Measurements from ENCODE around the gene FTO.

FTO gene

DNA sequence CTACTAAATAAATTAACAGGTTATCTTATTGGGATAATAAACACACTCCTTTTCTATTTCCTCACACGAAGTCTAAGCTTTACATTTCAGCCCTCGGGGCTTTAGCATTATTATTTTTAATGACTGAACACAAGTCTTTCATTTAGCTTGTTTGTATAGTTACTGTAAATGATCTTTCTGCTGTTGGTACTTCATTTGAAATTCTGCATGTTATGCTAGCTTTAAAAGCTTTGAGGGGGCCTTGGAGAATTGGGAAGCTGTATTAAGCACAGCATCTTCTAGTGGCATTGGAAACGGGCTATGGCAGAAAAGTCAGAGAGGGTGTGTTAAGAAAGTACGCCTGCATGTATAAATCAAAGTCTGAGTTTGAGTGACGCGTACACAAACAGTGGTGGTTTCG is 243.7 kb downstream of the FTO start:
- FAIRE-seq (no peak), DNase-seq (ENCODE audit: extremely low spot score, insufficient read length, low read depth) (no peak)

DNA sequence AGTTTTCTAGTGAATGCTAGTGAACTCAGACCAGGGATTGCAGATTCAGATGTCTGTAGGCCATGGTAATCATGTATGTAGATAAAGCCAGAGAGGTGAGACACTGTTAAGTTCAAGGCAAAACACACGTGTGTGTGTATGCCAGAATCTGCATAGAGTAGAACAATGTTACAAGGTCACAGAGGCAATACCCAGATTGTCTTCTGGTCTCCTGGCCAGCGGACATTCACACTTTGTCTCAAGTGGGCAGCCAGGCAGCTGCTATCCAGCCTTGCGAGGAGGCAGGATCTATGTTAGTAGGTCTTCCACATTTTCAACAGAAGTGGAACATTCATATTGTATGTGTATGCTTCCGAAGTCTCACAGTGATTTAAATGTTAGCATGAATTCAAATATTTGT is 244.4 kb downstream of the FTO start:
- FAIRE-seq (no peak), DNase-seq (ENCODE audit: extremely low spot score, insufficient read length, low read depth) (no peak)

DNA sequence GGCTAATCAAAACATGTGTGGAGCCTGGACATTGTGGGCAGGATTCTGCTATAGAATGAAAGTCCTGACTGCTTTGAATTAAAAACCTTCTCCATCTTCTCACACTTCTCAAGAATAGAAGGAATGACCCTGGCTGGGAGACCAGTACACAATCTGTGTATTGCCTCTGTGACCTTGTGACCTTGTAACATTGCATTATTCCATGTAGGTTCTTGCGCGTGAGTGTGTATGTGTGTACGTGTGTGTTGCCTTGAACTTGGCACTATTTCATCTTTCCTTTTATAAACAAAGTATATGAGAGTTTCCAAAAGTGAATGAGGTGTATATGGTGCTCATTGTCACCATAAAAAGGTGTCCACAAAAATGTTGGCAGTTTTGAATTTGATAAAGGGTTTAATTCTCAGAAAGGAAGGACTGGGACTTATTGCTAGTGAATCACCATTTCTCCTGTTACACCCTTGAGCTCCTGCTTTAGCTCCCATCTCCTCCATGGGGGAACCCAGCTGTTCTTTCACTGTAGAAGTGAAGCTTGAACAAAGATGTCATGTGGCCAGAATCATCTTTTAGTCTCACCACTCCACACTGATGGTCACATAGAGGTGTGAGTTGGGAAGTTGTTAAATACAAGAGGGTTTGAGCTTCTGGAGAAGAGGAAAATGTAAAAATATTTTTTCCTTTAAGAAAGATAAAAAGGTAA is 244.9 kb downstream of the FTO start:
- FAIRE-seq: no peak
- no peak for DNase-seq (ENCODE audit: extremely low spot score, insufficient read length, low read depth)

- DNase-seq (ENCODE audit: extremely low spot score, insufficient read length, low read depth) (no peak), FAIRE-seq (peak; percentile 49)
Observed at GRCh38 chr16:53949715-53950410, 245.9 kb downstream of the FTO start.

DNA sequence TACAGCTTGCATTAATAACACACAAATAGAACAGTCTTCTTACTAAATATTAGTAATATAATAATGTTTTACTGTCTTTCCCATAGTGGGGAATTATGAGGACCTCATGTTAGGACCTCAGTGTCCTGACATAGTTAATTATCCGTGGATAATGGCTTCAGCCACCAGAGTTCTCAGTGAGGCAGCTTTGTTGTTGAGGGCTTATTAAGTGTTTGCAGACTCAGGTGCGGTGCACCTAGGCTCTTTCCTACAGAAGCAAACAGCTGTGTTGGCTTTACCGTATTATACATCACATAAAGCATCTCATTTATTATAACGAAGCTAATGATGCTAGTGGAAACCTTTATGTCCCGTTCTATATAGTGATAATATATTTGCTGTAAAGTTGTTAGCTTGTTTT is 246.7 kb downstream of the FTO start:
- FAIRE-seq (no peak), DNase-seq (ENCODE audit: extremely low spot score, insufficient read length, low read depth) (no peak)

DNA sequence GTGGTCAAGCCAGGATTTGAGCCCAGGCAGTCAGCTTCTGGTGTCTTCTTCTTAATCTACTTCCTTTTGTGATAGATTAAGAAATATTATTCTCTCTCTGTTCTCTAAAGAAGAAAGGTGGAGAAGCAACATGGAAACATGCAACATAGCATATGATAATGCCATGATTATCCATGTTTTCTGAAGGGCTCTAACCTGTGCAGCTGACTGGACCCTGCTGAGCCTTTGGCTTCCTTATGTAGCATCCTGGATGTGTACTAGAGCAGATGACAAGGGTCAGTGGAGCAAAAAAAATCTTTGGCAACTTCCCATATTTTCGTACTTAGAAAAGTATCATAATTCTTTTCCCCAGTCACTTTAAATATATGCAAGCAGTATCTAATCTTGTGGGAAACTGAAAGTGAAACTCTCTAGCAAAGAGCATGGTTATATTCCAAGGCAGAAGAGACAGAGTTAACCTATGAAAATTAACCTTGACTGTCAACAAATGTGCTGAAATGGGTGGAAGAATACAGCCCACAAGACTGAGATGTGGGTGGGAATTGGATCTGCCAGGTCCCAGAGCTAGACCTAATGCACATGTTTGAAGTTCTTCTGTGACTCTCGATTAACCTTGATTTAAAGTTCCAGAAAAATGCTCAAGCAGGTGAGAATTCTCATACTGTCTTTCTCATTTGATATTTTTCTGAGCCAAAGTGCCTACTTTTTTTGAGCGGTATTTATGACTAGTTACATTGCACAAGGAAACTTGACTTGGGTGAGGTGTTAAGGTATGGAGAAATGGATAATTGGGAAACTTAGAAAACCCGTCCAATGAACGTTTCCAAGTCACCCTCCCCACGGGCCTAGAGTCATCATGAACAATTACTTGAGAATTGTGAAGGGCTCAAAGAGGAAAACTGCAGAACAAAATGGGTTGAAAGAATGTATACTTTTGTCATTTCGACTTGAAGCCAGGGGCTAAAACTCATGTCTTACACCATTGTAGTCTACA is 248.6 kb downstream of the FTO start:
- peak; percentile 76 for FAIRE-seq
- DNase-seq (ENCODE audit: extremely low spot score, insufficient read length, low read depth): no peak

- DNase-seq (ENCODE audit: extremely low spot score, insufficient read length, low read depth): no peak
- no peak for FAIRE-seq
Observed at GRCh38 chr16:53953336-53953735, 249.4 kb downstream of the FTO start.

DNA sequence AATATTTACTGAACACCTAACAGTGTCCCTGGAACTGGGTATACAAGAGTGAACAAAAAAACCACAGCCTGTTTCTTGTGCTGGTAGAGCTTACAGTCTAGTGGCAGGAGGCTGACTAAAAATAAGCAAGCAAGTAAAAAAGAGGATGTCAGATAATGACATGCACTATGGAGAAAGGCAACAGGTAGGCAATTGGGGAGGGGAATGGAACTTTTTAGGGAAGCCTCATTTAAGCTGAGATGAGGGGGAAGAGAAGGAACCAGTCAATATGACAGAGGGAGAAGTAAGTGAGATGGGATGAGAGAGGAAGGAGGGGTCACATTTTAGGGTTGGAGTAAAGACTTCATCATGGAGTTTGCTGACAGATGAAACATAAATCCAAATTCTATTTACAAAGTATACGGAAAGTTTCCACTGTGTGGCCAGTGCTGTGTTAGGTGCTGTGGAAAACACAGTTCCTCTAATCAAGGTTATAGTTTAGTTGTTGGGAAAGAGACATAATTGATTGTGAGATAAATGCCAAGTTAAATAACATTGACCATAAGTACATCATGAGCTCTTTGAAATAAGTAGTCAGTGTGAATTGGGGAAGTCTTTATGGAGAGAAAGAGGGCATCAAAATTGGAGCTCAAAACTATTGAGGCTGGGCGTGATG is 251.4 kb downstream of the FTO start:
- no peak for DNase-seq (ENCODE audit: extremely low spot score, insufficient read length, low read depth)
- FAIRE-seq: no peak

DNA sequence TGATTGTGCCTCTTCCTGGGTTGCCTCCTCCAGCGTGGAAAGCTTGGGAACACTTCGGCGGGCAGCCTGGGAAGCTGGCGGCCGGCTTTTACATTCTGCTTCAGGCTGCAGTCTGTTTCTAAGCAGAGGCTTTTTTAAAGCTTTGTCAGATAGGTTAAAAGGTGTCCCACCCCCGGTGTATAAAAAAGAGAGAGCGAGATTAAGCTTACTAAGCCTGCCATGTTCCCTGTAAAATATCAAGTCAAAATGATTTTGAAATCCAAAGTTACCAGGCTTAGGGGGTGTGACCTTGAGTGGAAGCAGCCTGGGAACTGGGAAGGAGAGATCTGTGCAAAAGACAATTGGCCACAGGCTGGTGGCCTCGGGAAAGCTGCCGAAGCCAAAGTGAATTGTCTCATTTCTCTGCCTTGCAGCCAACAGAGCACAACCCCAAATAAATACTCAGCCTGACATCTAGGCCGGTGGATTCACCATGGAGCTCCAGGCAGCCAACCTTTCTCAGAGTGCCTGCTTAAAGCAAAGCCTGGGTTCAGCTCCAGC is 254.5 kb downstream of the FTO start:
- FAIRE-seq: no peak

DNA sequence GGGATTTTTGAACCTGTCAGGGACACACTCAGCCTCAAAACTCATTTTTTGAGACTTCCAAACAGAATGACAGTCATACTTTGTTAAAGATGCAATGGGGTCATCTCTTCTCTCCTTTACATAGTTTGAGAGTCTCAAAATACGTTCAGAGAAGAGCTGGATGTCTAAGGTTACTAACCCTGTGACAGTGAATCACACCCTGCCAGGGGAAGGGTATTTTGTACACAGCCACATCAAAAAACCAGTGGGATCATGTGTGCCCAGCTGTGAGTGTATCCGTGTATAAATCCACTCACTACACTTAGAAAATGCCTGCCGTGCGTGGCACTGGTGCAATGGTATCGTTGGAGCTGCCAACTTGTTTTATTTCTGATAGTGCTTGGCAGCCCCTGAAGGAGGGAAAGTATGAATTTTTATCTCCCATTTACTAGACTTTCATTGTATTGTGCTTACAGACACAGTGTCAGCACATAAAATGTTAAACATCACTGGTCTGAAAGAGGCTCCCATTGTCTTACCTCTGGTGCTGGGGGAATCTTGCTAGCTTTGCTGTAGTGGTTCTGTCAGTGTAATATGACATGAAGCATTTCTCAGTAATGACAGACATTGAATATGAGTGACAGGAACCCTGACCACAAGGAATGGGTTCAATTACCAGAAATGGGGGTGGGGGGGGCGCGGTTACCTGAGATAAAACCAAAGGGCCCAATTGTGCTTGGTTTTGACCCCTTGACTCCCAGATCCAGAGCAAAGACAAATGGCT is 256.3 kb downstream of the FTO start:
- DNase-seq (ENCODE audit: extremely low spot score, insufficient read length, low read depth): no peak
- no peak for FAIRE-seq

More for the DNA sequence above, 254.5 kb downstream of the FTO start:
- DNase-seq (ENCODE audit: extremely low spot score, insufficient read length, low read depth): no peak

DNA sequence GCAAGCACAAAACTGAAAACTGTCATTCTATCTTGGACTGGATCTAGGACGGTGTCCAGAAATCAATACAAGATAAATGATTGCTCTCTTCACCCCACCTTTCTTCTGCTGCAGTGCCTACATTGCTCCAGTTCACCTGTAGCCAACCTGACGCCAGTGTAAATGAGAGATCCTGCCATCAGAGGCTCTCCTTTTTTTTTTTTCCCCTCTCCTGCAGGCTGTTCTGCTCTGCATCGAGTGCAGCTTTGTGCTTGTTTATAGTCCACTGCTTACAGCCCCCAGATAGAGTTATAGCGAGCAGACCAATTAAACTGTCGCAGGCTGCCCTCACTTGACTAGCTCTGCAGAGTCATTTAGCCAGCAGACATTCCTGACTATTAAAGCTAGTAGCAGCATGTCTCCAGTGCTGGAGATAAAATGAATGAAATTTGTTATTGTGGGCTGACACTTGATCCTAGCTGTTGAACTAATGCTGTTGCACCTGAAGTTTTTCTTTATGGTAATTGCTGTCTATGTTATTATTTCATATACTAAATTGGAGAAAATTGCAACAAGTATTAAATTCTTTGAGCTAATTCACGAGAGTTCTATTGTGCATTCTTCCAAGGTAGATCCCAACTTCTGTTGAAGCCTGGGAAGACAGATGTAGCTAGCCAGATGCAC is 257.1 kb downstream of the FTO start:
- no peak for DNase-seq (ENCODE audit: extremely low spot score, insufficient read length, low read depth)

DNA sequence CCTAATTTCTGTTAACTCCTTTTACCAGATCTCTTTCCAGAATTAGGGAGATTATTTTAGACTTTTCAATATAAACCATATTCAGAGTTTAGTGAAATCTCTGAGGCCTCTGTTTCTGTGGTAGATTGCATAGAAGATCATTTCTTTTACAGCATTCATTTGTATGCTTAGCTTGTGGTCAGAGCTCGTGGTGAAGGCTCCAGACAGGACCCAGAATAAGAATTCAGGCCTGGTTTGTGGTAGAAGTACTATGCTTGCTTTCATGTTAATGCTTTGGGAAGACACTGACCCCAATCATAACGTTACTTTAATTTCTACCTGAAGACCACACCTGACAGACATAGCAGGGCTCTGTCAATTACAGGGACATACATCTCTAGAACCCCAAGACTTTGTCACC is 258.1 kb downstream of the FTO start:
- no peak for DNase-seq (ENCODE audit: extremely low spot score, insufficient read length, low read depth)
- no peak for FAIRE-seq

More for the DNA sequence above, 257.1 kb downstream of the FTO start:
- FAIRE-seq: no peak

DNA sequence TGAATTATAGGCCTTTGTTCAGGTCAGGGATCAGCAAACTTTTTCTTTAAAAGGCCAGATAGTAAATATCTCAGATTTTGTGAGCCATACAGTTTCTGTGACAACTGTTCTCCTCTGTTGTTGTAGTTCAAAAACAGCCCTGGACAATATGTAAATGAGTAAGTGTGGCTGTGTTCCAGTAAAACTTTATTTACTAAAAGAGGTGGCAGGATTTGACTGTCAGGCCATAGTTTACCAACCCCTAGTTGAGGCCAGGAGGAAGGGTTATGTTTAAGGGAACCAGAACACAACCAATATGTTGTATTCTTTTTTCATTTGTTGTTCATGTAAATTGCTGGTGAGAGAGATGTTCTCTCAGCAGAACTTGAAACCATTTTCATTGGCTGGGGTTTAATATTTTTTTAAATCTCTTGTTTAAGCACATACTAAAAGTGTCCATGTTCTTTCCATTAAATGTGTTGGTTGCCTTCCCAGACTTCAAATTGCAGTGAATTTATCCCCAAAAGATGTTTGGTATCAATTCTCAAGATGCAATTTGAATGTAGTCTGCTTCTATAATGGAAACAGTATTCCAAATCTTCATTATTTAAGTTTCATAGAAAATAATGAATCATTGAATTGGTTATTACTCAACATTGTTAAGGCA is 260.3 kb downstream of the FTO start:
- DNase-seq (ENCODE audit: extremely low spot score, insufficient read length, low read depth) (no peak), FAIRE-seq (no peak)

GRCh38 chr16:53966821-53967571 is 263.0 kb downstream of the FTO start:
- FAIRE-seq (no peak), DNase-seq (ENCODE audit: extremely low spot score, insufficient read length, low read depth) (no peak)

DNA sequence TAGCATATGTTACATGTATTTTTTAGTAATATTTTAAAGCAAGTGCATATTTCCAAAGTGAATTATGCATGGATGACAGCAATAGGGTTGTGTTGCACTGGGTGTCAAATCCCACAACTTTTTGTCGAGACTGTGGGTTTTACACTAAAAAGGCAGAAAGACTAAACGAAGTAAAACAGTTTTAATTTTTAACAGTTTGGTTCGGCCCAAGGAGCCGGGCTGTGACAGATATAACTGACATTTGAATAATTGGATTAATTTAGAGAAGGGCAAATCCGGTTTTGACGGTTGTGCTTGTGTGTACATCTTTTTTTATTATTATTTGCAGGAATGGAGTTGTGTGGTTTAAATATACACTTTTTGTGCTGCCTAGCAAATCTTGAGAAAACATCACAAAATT is 263.6 kb downstream of the FTO start:
- DNase-seq (ENCODE audit: extremely low spot score, insufficient read length, low read depth) (no peak), FAIRE-seq (no peak)

DNA sequence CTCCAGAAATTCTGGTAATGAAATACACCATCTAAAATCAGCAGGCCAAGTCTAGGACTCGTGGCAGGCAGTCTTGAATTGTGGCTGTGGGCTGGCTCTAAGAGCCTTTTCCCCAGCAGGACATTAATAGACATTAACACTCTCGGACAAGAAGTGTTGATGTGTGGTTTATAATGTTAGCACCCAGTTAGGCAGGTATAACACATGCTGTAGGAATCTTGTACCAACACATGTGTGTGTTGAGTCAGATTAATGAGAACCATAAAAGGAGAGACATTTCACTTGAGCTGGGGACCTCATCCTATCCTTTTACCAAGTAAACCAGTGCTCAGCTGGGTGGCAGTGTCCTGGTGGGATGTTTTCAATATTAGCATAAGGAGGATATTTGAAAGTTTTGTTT is 264.5 kb downstream of the FTO start:
- FAIRE-seq: no peak
- no peak for DNase-seq (ENCODE audit: extremely low spot score, insufficient read length, low read depth)

DNA sequence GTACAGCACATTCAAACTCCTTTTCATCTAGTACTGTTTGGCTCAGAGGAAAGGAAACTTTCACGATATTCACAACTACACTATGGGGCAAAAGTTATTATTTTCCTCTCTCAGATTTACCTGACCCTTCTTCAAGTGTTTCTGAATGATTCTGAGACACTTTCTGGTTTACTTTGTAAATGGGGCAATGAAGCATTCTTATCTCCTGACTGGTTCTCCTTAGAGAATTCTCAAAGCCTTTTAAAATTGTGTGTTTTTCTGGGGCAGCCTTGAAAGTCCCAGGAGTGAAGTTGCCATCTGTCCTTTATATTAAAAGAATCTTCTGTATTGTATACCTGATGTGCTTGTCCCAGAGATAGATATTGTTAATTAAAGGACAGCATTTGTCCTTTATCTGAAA is 264.9 kb downstream of the FTO start:
- DNase-seq (ENCODE audit: extremely low spot score, insufficient read length, low read depth): no peak
- no peak for FAIRE-seq

- FAIRE-seq (no peak), DNase-seq (ENCODE audit: extremely low spot score, insufficient read length, low read depth) (no peak)
Observed at GRCh38 chr16:53971616-53972015, 267.7 kb downstream of the FTO start.
